Esophagus squamous epithelium (tissue), 5 donors: ENCODE results near the gene NFKBIE. TPM values are rescaled to one million over a fixed set of nuclear protein-coding genes. Genes with fewer than 3 reads are reported as not detected.

ENCODE experiments used
- DNase-seq: peaks from one replicate; lab custom pipeline; 2025; lab: John Stamatoyannopoulos, UW
- H3K27ac ChIP-seq, 4 donors: fragments of 200-600 bp; sonication (generic); one replicate each; pipeline ENCODE4 v1.5.1; 2016 to 2019; ENCODE audit warnings: mild to moderate bottlenecking in 1 of 4
- H3K27me3 ChIP-seq, 4 donors: fragments of 200-600 bp; sonication (generic); 1 replicate in 3 of 4; 2 replicates in 1 of 4; pipeline versions ENCODE4 v1.5.1 to v1.6.0; 2017 to 2021; ENCODE audit warnings: antibody characterized with exemption in 1 of 4
- H3K36me3 ChIP-seq, 3 donors: fragments of 200-600 bp; sonication (generic); one replicate each; pipeline ENCODE4 v1.5.1; 2016 to 2019
- H3K4me1 ChIP-seq, 3 donors: fragments of 200-600 bp; sonication (generic); one replicate each; pipeline ENCODE4 v1.5.1; 2017 to 2019
- H3K4me3 ChIP-seq, 4 donors: fragments of 200-600 bp; sonication (generic); 1 replicate in 3 of 4; 2 replicates in 1 of 4; pipeline ENCODE4 v1.5.1; 2016 to 2019; ENCODE audit warnings: mild to moderate bottlenecking in 2 of 4, moderate library complexity in 1 of 4
- H3K9me3 ChIP-seq, 3 donors: fragments of 200-600 bp; sonication (generic); one replicate each; pipeline ENCODE4 v1.5.1; 2016 to 2019
- CTCF ChIP-seq, 6 experiments: fragments of 450-650 bp in 4 of 6; fragments of 200-600 bp in 2 of 6; sonication (generic) in 2 of 6; IDR thresholded peaks; one replicate each; pipeline ENCODE4 v1.5.1; 2016 to 2019; ENCODE audit warnings: antibody characterized with exemption in 6 of 6, mild to moderate bottlenecking in 4 of 6, moderate library complexity in 4 of 6
- POLR2A ChIP-seq, 4 donors: fragments of 450-650 bp; IDR thresholded peaks; one replicate each; pipeline ENCODE4 v1.6.1; 2017; ENCODE audit warnings: antibody characterized with exemption in 4 of 4, mild to moderate bottlenecking in 4 of 4, moderate library complexity in 3 of 4
- WGBS, 2 donors: methylation state at CpG; one replicate each; pipeline ENCODE4 v1.1.5; 2018; 5-methylcytosine and 5-hydroxymethylcytosine counted together
- intact Hi-C: fragments of 100-400 bp; cut with DNase I; formaldehyde crosslinking; loops from one replicate; pipeline ENCODE4 v1.15.0; 2022
- total RNA-seq, 4 donors: library from RNA; depleted of rRNA; stranded (reverse); fragments of >200 nt; gene quantifications; one replicate each; pipeline ENCODE4 v1.1.0, GENCODE V29; 2016
- donor health status: DM: yes; HTN: yes; CAD: no.

NFKBIE gene
- total RNA-seq, 4 donors from 2014 or later = 8.6 to 11.2 (median 10.2) TPM

- Histone ChIP-seq H3K9me3 (no peaks in the 10 kb centered on the region), H3K36me3 (peaks cover 0 to 3% (median 0%) of the 10 kb centered on the region in 3 donors), H3K4me1 (peaks cover 62 to 95% (median 74%) of the 10 kb centered on the region in 3 donors), H3K27ac (peak within 1 kb of the TSS; percentile 66 to 91 (median 88)), H3K27me3 (no peaks in the 10 kb centered on the region), H3K4me3 (peak within 1 kb of the TSS; percentile 43 to 85 (median 62))
- 0% methylated on average over 5 of the region's 73 CpGs; no CpG with 5 or more reads in 1 of the 2 donors for WGBS, 2 donors
- TF ChIP-seq CTCF (IDR thresholded peaks at IDR 0.05) (peak in 1 of 6 experiments; percentile 10), POLR2A (IDR thresholded peaks at IDR 0.05) (peak in 1 of 4 donors; percentile 44)
- intact Hi-C loops = no loop called here
- no peak for DNase-seq
Observed at GRCh38 chr6:44223319-44224028, 41.9 kb downstream of the NFKBIE start, which contains the start of gene SLC29A1. TSS of gene SLC29A1 (plus strand) at chr6:44223595. CDS start at chr6:44227314, 3,719 bp downstream.

DNA sequence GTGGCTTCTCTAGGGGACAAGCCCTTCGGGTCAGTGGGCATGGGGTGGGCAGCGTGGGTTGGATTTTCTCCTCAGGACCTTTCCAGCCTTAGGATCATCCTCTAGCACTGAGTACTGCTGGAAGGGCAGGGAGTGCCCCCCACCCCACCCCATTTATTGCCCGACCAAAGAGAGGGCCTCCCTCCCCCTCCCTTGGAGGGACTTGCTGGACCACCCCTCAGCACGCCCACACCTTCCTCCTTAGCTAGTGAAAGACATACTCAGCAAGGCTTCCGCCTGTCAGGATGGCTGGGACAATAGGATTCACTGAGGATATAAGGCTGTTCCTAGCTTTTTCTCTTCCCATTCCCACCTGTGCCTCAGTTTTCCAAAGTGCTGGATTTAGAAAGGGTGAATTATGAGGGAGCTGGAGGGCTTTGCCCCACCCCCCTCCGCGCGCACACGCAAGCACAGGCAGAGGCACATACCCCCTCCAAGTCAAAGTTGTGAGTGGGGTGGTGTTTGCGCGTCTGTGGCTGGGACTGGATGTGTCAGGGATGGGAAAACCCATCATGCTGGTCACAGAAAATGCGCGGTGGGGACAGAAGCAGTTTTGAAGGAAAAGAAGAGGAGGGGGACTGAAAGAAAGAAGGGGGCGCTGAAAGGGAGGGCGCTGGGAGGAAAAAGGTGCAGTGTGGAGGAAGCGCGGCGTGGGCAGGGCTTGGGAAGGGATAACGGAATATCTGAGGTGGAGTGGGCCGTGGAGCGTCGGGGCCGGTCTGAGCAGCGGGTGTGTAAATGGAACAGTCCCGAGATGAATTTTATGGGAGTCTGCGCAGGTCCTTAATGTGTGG, 42.6 kb downstream of the NFKBIE start:
- Histone ChIP-seq H3K4me3 (peak overlapping the region; percentile 43 to 85 (median 62)), H3K27ac (peak overlapping the region; percentile 66 to 91 (median 88)), H3K9me3 (no peaks in the 10 kb centered on the region), H3K27me3 (no peaks in the 10 kb centered on the region), H3K4me1 (peaks cover 63 to 100% (median 80%) of the 10 kb centered on the region in 3 donors), H3K36me3 (peaks cover 0 to 2% (median 0%) of the 10 kb centered on the region in 3 donors)
- no peak for DNase-seq
- no peak for TF ChIP-seq POLR2A (IDR thresholded peaks at IDR 0.05)
- WGBS, 2 donors = 14 to 15% methylated on average over 18 to 24 of the region's 26 CpGs
- intact Hi-C loops = no loop called here

DNA sequence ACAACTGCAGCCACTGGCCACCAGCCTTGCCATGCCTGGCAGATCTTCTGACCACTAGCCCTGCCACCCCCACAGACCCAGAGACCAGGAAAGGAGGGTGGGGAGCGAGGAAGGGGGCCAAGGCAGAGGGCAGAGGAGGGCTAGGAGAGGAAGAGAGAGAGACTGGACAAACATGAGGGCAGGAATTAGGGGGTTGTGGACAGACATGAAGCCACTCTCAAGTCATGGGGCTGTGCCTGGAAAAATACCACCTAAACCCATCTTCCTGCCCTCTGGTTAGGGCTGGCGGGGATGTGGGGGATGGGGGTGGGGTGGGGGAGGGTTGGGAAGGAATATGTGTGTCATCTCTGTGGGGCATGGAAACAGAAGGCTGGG, 43.4 kb downstream of the NFKBIE start:
- DNase-seq = no peak
- Histone ChIP-seq H3K4me1 (peaks cover 63 to 100% (median 80%) of the 10 kb centered on the region in 3 donors), H3K36me3 (no peaks in the 10 kb centered on the region), H3K9me3 (no peaks in the 10 kb centered on the region), H3K27ac (peak overlapping the region; percentile 66 to 91 (median 88)), H3K4me3 (peak overlapping the region in 2 of 4 donors; percentile 79 to 85), H3K27me3 (no peaks in the 10 kb centered on the region)
- WGBS, 2 donors = 76% methylated on average over 2 of the region's 2 CpGs; no CpG with 5 or more reads in 1 of the 2 donors
- intact Hi-C loops = no loop called here
- TF ChIP-seq POLR2A (IDR thresholded peaks at IDR 0.05) (no peak), CTCF (IDR thresholded peaks at IDR 0.05) (no peak)

DNA sequence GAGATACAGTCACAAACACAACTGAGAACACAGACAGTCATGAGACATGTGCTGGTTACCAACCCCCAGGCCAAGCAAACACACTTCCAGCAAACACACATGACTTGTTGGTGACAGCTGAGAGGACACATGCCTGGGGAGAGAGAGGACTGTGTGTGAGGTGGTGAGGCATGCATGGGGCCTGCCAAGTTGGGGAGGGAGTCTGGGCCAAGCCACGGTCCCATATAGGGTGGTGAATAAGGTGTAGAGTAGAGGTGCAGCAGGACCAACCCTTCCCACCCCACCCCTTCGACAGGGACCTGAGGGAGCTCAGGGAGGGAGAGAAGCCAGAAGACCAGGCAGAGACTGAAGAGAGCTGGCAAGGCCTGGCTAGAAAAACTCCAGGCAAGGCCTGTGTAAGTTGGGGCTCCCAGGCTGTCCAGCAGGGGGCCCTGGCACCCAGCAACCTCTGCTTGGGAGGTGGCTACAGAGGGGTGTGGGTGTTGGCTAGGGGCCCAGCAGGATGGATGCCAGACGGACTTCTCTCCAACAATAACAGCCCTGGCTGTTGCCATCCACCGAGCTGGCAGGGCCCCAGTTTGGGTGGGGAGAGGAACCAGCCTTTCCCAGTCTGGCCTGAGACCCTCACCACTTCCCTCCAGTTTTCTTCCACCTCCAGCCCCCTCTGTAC, 43.9 kb downstream of the NFKBIE start:
- peak; percentile 32 for DNase-seq
- Histone ChIP-seq H3K4me1 (peaks cover 63 to 100% (median 78%) of the 10 kb centered on the region in 3 donors), H3K36me3 (no peaks in the 10 kb centered on the region), H3K27me3 (no peaks in the 10 kb centered on the region), H3K4me3 (peak overlapping the region in 2 of 4 donors; percentile 79 to 85), H3K27ac (peak overlapping the region; percentile 66 to 91 (median 88)), H3K9me3 (no peaks in the 10 kb centered on the region)
- intact Hi-C loops = no loop called here
- WGBS, 2 donors = 5 to 6% methylated on average over 2 of the region's 4 CpGs
- TF ChIP-seq CTCF (IDR thresholded peaks at IDR 0.05) (peak; percentile 65 to 86 (median 84)), POLR2A (IDR thresholded peaks at IDR 0.05) (no peak)

GRCh38 chr6:44220913-44221290, 44.4 kb downstream of the NFKBIE start:
- no peaks in the 10 kb centered on the region for H3K36me3 ChIP-seq
- H3K9me3 ChIP-seq = no peaks in the 10 kb centered on the region
- WGBS, 2 donors = 82 to 83% methylated on average over 4 of the region's 4 CpGs
- intact Hi-C loops = no loop called here
- DNase-seq = no peak
- peak overlapping the region; percentile 66 to 91 (median 88) for H3K27ac ChIP-seq
- no peak overlapping the region for H3K4me3 ChIP-seq
- no peaks in the 10 kb centered on the region for H3K27me3 ChIP-seq
- TF ChIP-seq POLR2A (IDR thresholded peaks at IDR 0.05) (no peak), CTCF (IDR thresholded peaks at IDR 0.05) (no peak)
- peaks cover 59 to 97% (median 73%) of the 10 kb centered on the region in 3 donors for H3K4me1 ChIP-seq
